ENCODE data around the gene ECT2. TPM values are rescaled to one million over a fixed set of nuclear protein-coding genes. Genes with fewer than 3 reads are reported as not detected.
"Not testable (repeated sequence)": the region's sequence is repeated elsewhere in the genome, so short reads cannot be mapped to it uniquely, and the experiment has no call there.

ECT2 gene, protein sequence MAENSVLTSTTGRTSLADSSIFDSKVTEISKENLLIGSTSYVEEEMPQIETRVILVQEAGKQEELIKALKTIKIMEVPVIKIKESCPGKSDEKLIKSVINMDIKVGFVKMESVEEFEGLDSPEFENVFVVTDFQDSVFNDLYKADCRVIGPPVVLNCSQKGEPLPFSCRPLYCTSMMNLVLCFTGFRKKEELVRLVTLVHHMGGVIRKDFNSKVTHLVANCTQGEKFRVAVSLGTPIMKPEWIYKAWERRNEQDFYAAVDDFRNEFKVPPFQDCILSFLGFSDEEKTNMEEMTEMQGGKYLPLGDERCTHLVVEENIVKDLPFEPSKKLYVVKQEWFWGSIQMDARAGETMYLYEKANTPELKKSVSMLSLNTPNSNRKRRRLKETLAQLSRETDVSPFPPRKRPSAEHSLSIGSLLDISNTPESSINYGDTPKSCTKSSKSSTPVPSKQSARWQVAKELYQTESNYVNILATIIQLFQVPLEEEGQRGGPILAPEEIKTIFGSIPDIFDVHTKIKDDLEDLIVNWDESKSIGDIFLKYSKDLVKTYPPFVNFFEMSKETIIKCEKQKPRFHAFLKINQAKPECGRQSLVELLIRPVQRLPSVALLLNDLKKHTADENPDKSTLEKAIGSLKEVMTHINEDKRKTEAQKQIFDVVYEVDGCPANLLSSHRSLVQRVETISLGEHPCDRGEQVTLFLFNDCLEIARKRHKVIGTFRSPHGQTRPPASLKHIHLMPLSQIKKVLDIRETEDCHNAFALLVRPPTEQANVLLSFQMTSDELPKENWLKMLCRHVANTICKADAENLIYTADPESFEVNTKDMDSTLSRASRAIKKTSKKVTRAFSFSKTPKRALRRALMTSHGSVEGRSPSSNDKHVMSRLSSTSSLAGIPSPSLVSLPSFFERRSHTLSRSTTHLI
- total RNA-seq (1 to 10 TPM; 2.0 to 4.5 (median 2.5) TPM), polyA plus RNA-seq (1 to 10 TPM; 1.9 to 6.9 (median 2.2) TPM)
- long read RNA-seq, donor 1, result 0 reads
- long read RNA-seq, donor 2, result 0 reads

- peak; percentile 98 to 99 for DNase-seq
- intact Hi-C loops (cut with DNase I), result loop anchor here in 1 of 2 donors (2.0 to 10.0 kb wide), 2 partner anchors 40 to 76 kb away; partner anchors contain the start of gene NCEH1
- H3K27ac ChIP-seq, result peak within 1 kb of the TSS; percentile 66
- TF ChIP-seq CTCF (IDR thresholded peaks at IDR 0.05), result peak; percentile 74
- peak within 1 kb of the TSS; percentile 78 for H3K4me3 ChIP-seq
- no peaks in the 10 kb centered on the region for H3K36me3 ChIP-seq (ENCODE audit: insufficient read depth in 1 of 2, low read depth in 1 of 2)
- H3K9me3 ChIP-seq, result no peaks in the 10 kb centered on the region
- peaks cover 5% of the 10 kb centered on the region for H3K4me1 ChIP-seq
- peak; percentile 100 for ATAC-seq
- H3K27me3 ChIP-seq (ENCODE audit: insufficient read depth in 3 of 3, low read length in 2 of 3), result no peaks in the 10 kb centered on the region
- 0 to 1% (median 0%) methylated on average over 49 of the region's 49 CpGs for WGBS, 3 donors
These were observed at the start of gene ECT2 for GRCh38 chr3:172750368-172751174. TSS of gene ECT2 (plus strand) at chr3:172750726. CDS start at chr3:172754531, 3,805 bp downstream.

- H3K9me3 ChIP-seq, result no peaks in the 10 kb centered on the region
- WGBS, 3 donors, result 96 to 100% (median 97%) methylated on average over 1 of the region's 1 CpG
- DNase-seq, result no peak
- no peaks in the 10 kb centered on the region for H3K27me3 ChIP-seq (ENCODE audit: insufficient read depth in 3 of 3, low read length in 2 of 3)
- intact Hi-C loops (cut with DNase I), result no loop called here
- H3K36me3 ChIP-seq (ENCODE audit: insufficient read depth in 1 of 2, low read depth in 1 of 2), result no peaks in the 10 kb centered on the region
- no peak for ATAC-seq
- no peak overlapping the region for H3K27ac ChIP-seq
- no peaks in the 10 kb centered on the region for H3K4me1 ChIP-seq
- no peak for TF ChIP-seq CTCF (IDR thresholded peaks at IDR 0.05)
- no peak overlapping the region for H3K4me3 ChIP-seq
These were observed 49.5 kb upstream of the ECT2 start for GRCh38 chr3:172700936-172701455.

DNA sequence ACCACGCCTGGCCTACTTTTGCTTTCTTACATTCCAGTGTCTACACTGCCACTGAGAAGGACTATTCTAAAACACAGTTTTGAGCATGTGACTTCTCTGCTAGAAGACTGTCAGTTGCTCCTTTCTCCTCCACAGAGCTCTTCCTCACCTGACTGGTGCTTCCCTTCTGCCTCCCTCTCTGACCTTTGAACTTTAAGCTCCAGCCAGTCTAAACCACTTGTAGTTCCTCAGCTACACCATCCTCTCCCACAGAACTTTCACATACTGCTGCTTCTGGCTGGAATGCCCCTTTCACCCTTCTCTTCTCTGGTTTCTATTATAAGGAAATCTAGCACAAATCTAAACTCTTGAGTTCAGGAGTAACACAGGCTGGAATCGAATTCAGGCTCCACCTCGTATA lies 48.8 kb upstream of the ECT2 start:
- Histone ChIP-seq H3K9me3 (no peaks in the 10 kb centered on the region), H3K4me3 (no peak overlapping the region), H3K4me1 (no peaks in the 10 kb centered on the region), H3K27ac (no peak overlapping the region), H3K27me3 (ENCODE audit: insufficient read depth in 3 of 3, low read length in 2 of 3) (no peaks in the 10 kb centered on the region), H3K36me3 (ENCODE audit: insufficient read depth in 1 of 2, low read depth in 1 of 2) (no peaks in the 10 kb centered on the region)
- WGBS, 3 donors, result 92 to 98% (median 96%) methylated on average over 3 of the region's 3 CpGs
- intact Hi-C loops (cut with DNase I), result no loop called here
- TF ChIP-seq CTCF (IDR thresholded peaks at IDR 0.05), result no peak
- DNase-seq, result no peak
- no peak for ATAC-seq

DNA sequence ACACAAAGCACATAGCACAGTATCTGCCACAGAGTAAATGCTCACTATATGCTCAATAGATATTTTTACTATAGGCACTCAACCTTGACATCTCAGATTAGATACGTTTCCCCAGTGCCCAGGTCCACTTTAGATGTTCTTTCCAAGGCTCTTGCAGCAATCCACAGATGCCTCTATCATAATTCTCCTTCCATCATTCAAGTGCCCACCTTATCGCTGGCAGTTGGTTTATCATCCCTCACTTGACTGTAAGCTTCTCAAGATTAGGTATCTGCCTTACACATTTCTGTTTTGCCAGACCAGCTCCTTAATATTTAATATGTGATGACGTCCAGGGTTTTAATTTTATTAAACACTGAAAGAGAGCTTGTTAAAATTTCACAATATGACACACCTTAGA lies 48.3 kb upstream of the ECT2 start:
- ATAC-seq (no peak), DNase-seq (no peak)
- H3K27ac ChIP-seq, result no peak overlapping the region
- H3K4me3 ChIP-seq, result no peak overlapping the region
- no peaks in the 10 kb centered on the region for H3K9me3 ChIP-seq
- 85 to 94% (median 93%) methylated on average over 3 of the region's 3 CpGs for WGBS, 3 donors
- TF ChIP-seq CTCF (IDR thresholded peaks at IDR 0.05), result no peak
- no peaks in the 10 kb centered on the region for H3K4me1 ChIP-seq
- intact Hi-C loops (cut with DNase I), result no loop called here
- no peaks in the 10 kb centered on the region for H3K36me3 ChIP-seq (ENCODE audit: insufficient read depth in 1 of 2, low read depth in 1 of 2)
- H3K27me3 ChIP-seq (ENCODE audit: insufficient read depth in 3 of 3, low read length in 2 of 3), result no peaks in the 10 kb centered on the region

DNA sequence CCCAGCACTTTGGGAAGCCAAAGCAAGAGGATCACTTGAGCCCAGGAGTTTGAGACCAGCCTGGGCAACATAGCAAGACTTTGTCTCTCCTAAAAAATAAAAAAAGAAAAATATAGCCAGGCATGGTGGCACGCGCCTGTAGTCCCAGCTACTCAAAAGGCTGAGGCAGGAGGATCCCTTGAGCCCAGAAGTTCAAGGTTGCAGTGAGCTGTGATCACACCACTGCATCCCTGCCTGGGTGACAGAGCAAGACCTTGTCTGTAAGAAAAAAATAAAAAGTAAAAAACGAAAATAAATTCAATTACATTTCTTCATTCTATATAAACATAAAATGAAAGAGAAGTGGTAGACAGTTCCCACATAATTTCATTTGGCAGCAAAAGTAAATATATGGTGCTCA lies 47.8 kb upstream of the ECT2 start:
- intact Hi-C loops (cut with DNase I); H3K36me3 ChIP-seq (ENCODE audit: insufficient read depth in 1 of 2, low read depth in 1 of 2); H3K4me1 ChIP-seq; H3K9me3 ChIP-seq; DNase-seq; ATAC-seq; H3K27me3 ChIP-seq (ENCODE audit: insufficient read depth in 3 of 3, low read length in 2 of 3); H3K4me3 ChIP-seq; H3K27ac ChIP-seq: not testable (repeated sequence)
- WGBS, 3 donors, result 86 to 88% (median 88%) methylated on average over 3 of the region's 3 CpGs
